A549 (cell line): ENCODE results near the gene MRPS14. TPM values are rescaled to one million over a fixed set of nuclear protein-coding genes. Genes with fewer than 3 reads are reported as not detected.

Experiments used
- ATAC-seq, 2 experiments: fragments of 200-7000 bp in 1 of 2; fragments of >200 bp in 1 of 2; cut with Nextera tagmentation in 1 of 2; cut with Tn5 transposase in 1 of 2; 3 replicates each; pipeline versions ENCODE4 v1.8.0 to v1.9.1; 2018 to 2020; ENCODE audit warnings: mild to moderate bottlenecking in 1 of 2, moderate library complexity in 1 of 2
- CTCF ChIA-PET: fragments of 300-600 bp; sonication (Branson Sonifier 250); formaldehyde crosslinking; extraction: SDS; loops from one replicate; lab custom pipeline; 2021; ENCODE audit warnings: antibody characterized with exemption, inconsistent platforms; lab: Yijun Ruan, JAX
- POLR2A ChIA-PET: fragments of 350-600 bp; formaldehyde crosslinking; extraction: SDS; loops from one replicate; lab custom pipeline; 2021; ENCODE audit warnings: antibody characterized with exemption, inconsistent platforms; lab: Yijun Ruan, JAX
- DNase-seq, 2 experiments: peaks; one replicate each; pipeline versions ENCODE4 v3.0.0 to v3.0.0-alpha.2; 2011 to 2016; ENCODE audit warnings: low read depth in 1 of 2, low spot score in 1 of 2
- FAIRE-seq: peaks from 2 replicates; lab custom pipeline; 2011; peaks lifted over from hg19 to GRCh38; lab: Jason Lieb, UNC
- H3K27ac ChIP-seq, 2 experiments: fragments of >200 bp; sonication (Bioruptor Twin); formaldehyde crosslinking; 3 replicates each; pipeline ENCODE4 v1.5.1; 2016 to 2017
- H3K4me1 ChIP-seq: fragments of >200 bp; sonication (Bioruptor Twin); formaldehyde crosslinking; 3 replicates; pipeline ENCODE4 v1.6.1; 2016
- H3K4me2 ChIP-seq: fragments of >200 bp; sonication (Bioruptor Twin); formaldehyde crosslinking; 3 replicates; pipeline ENCODE4 v1.6.1; 2016
- H3K4me3 ChIP-seq: fragments of >200 bp; sonication (Bioruptor Twin); formaldehyde crosslinking; 3 replicates; pipeline ENCODE4 v1.5.1; 2016
- H3K9me3 ChIP-seq: fragments of >200 bp; sonication (Bioruptor Twin); formaldehyde crosslinking; 3 replicates; pipeline ENCODE4 v1.6.1; 2016
- BCL3 ChIP-seq: fragments of >200 bp; sonication (Bioruptor Twin); formaldehyde crosslinking; IDR thresholded peaks from 3 replicates; pipeline ENCODE4 v1.6.1; 2016
- CEBPB ChIP-seq, 2 experiments: fragments of >200 bp in 1 of 2; sonication (Bioruptor Twin) in 1 of 2; formaldehyde crosslinking in 1 of 2; IDR thresholded peaks; 2 replicates each; pipeline ENCODE4 v1.6.1; 2012 to 2016
- CHD2 ChIP-seq: fragments of 150-350 bp; IDR thresholded peaks from 2 replicates; pipeline ENCODE4 v1.6.1; 2014; ENCODE audit warnings: low read length; ENCODE audit not compliant: partially characterized antibody
- CHD4 ChIP-seq: fragments of 200-600 bp; sonication (generic); IDR thresholded peaks from 2 replicates; pipeline ENCODE4 v1.6.1; 2016; ENCODE audit warnings: antibody characterized with exemption, mild to moderate bottlenecking, borderline replicate concordance
- CTCF ChIP-seq: fragments of >200 bp; sonication (Bioruptor Twin); formaldehyde crosslinking; IDR thresholded peaks from 3 replicates; pipeline ENCODE4 v1.5.1; 2016
- FOSB ChIP-seq: fragments of 250-450 bp; sonication (Bioruptor Pico); IDR thresholded peaks from 2 replicates; pipeline ENCODE4 v1.5.0; 2020; ENCODE audit warnings: mild to moderate bottlenecking, moderate library complexity
- FOSL2 ChIP-seq, 2 experiments: fragments of 450-650 bp in 1 of 2; fragments of >200 bp in 1 of 2; sonication (Bioruptor Twin) in 1 of 2; formaldehyde crosslinking; IDR thresholded peaks; 2 replicates each; pipeline versions ENCODE4 v1.5.0 to v1.6.1; 2016 to 2020; ENCODE audit warnings: mild to moderate bottlenecking in 1 of 2, moderate library complexity in 1 of 2
- HMGXB4 ChIP-seq: fragments of 250-450 bp; sonication (Bioruptor Pico); IDR thresholded peaks from 2 replicates; pipeline ENCODE4 v1.5.0; 2021; ENCODE audit warnings: mild to moderate bottlenecking, moderate library complexity, borderline replicate concordance
- HOXB5 ChIP-seq: fragments of 250-450 bp; sonication (Bioruptor Pico); IDR thresholded peaks from 2 replicates; pipeline ENCODE4 v1.5.0; 2020; ENCODE audit warnings: mild to moderate bottlenecking, moderate library complexity
- JUN ChIP-seq, 2 experiments: fragments of >200 bp; sonication (Bioruptor Twin); formaldehyde crosslinking; IDR thresholded peaks; 2 replicates in 1 of 2; 3 replicates in 1 of 2; pipeline ENCODE4 v1.6.1; 2016 to 2017
- MAX ChIP-seq: IDR thresholded peaks from 2 replicates; pipeline ENCODE4 v1.6.1; 2012
- MYC ChIP-seq: IDR thresholded peaks from 2 replicates; pipeline ENCODE4 v1.6.1; 2012; ENCODE audit warnings: mild to moderate bottlenecking, inconsistent platforms, low read length, improper control_type of control experiment, borderline replicate concordance
- PBX3 ChIP-seq: IDR thresholded peaks from 2 replicates; pipeline ENCODE4 v1.6.1; 2012
- PHF8 ChIP-seq: fragments of 200-600 bp; sonication (generic); IDR thresholded peaks from 2 replicates; pipeline ENCODE4 v1.6.1; 2016; ENCODE audit warnings: low read depth, mild to moderate bottlenecking, antibody characterized with exemption, moderate library complexity, borderline replicate concordance
- POLR2A ChIP-seq: IDR thresholded peaks from 2 replicates; pipeline ENCODE4 v1.6.1; 2012; ENCODE audit warnings: mild to moderate bottlenecking, low read length
- RARB ChIP-seq: fragments of 250-450 bp; sonication (Bioruptor Pico); IDR thresholded peaks from 2 replicates; pipeline ENCODE4 v1.8.0; 2021; ENCODE audit warnings: mild to moderate bottlenecking, moderate library complexity
- REST ChIP-seq: fragments of 200-600 bp; sonication (generic); IDR thresholded peaks from 2 replicates; pipeline ENCODE4 v1.6.1; 2016; ENCODE audit warnings: antibody characterized with exemption, mild to moderate bottlenecking, moderate library complexity
- RFX5 ChIP-seq: fragments of 450-650 bp; IDR thresholded peaks from 2 replicates; pipeline ENCODE4 v1.7.1; 2014; ENCODE audit warnings: antibody characterized with exemption, mild to moderate bottlenecking, moderate library complexity
- SREBF2 ChIP-seq: fragments of 450-650 bp; IDR thresholded peaks from 2 replicates; pipeline ENCODE4 v1.6.1; 2014; ENCODE audit warnings: mild to moderate bottlenecking, moderate library complexity
- TFCP2L1 ChIP-seq: fragments of 250-450 bp; sonication (Bioruptor Pico); IDR thresholded peaks from 2 replicates; pipeline ENCODE4 v1.5.0; 2021; ENCODE audit warnings: mild to moderate bottlenecking
- TP53 ChIP-seq: fragments of 250-450 bp; sonication (Bioruptor Pico); IDR thresholded peaks from 2 replicates; pipeline ENCODE4 v1.5.0; 2021; ENCODE audit warnings: mild to moderate bottlenecking, moderate library complexity
- USF2 ChIP-seq: fragments of 450-650 bp; IDR thresholded peaks from 2 replicates; pipeline ENCODE4 v1.6.1; 2014; ENCODE audit warnings: antibody characterized with exemption
- ZFP36 ChIP-seq: fragments of 450-650 bp; IDR thresholded peaks from 2 replicates; pipeline ENCODE4 v1.6.1; 2014; ENCODE audit warnings: borderline replicate concordance; ENCODE audit not compliant: partially characterized antibody
- ZSCAN20 ChIP-seq: fragments of 250-450 bp; sonication (Bioruptor Pico); IDR thresholded peaks from 2 replicates; pipeline ENCODE4 v1.8.0; 2022; ENCODE audit warnings: mild to moderate bottlenecking, moderate library complexity
- WGBS: methylation state at CpG from one replicate; pipeline ENCODE4 v1.1.6; 2017; ENCODE audit errors: missing lambda C conversion rate; 5-methylcytosine and 5-hydroxymethylcytosine counted together
- polyA plus RNA-seq, 4 experiments: library from polyadenylated mRNA; depleted of rRNA in 3 of 4; stranded (reverse); fragments of >200 nt; fragmentation: RNase III in 1 of 4; extraction: RNeasy Plus Mini Kit Qiagen cat#74134 plus additional on column Dnase treatment in 1 of 4; gene quantifications; 2 replicates in 3 of 4; 3 replicates in 1 of 4; pipeline ENCODE4 v1.2.3, GENCODE V29; 2011 to 2017

MRPS14 gene
- polyA plus RNA-seq, 2 of the 4 experiments (the other 2 are of a cell fraction) = 19.5 to 40.9 TPM

- ChIA-PET CTCF (interaction anchor here (0.6 to 2.7 kb wide), 24 partner anchors 10 to 741 kb away, joined by 3 to 27 read pairs (median 4); partner anchors contain the start of gene MRPS14), POLR2A (interaction anchor here (0.5 to 4.5 kb wide), 29 partner anchors 10 to 1208 kb away, joined by 3 to 75 read pairs (median 4); partner anchors contain the start of genes COP1, GAS5, MRPS14 and ZBTB37)
- 2% methylated on average over 42 of the region's 58 CpGs for WGBS
- Histone ChIP-seq H3K27ac (peak overlapping the region; percentile 95 to 98), H3K4me2 (peak overlapping the region; percentile 89), H3K9me3 (no peaks in the 10 kb centered on the region), H3K4me1 (peaks cover 37% of the 10 kb centered on the region), H3K4me3 (peak overlapping the region; percentile 90)
- TF ChIP-seq CEBPB (IDR thresholded peaks at IDR 0.05) (0 out of 4 replicates have a peak, but pooled peaks of 1 of the 2 experiments have one; percentile 20), CTCF (no peak), REST (peak; percentile 61; the same call in 1 of the 2 replicates), TFCP2L1 (CRISPR knock-in tag) (peak; percentile 82; the same call in 1 of the 2 replicates), RFX5 (peak; percentile 63), MAX (peak; percentile 85), TP53 (peak; percentile 92; the same call in 1 of the 2 replicates), USF2 (peak; percentile 90), HMGXB4 (CRISPR knock-in tag) (peak; percentile 32; the same call in 1 of the 2 replicates), SREBF2 (no peak), RARB (CRISPR knock-in tag) (0 out of 2 replicates have a peak, but pooled peaks have one; percentile 25), POLR2A (peak; percentile 84), BCL3 (peak; percentile 84; the same call in 2 of the 3 replicates), FOSB (CRISPR knock-in tag) (no peak; the same call in 1 of the 2 replicates), JUN (IDR thresholded peaks at IDR 0.05) (peak; percentile 78 to 89), MYC (peak; percentile 67; the same call in 1 of the 2 replicates), PBX3 (peak; percentile 46; the same call in 1 of the 2 replicates), PHF8 (peak; percentile 96), ZFP36 (peak; percentile 22), FOSL2 (IDR thresholded peaks at IDR 0.05) (no peak), FOSL2 (CRISPR knock-in tag; IDR thresholded peaks at IDR 0.05) (0 out of 2 replicates have a peak, but pooled peaks have one; percentile 22), CHD2 (peak; percentile 86), HOXB5 (0 out of 2 replicates have a peak, but pooled peaks have one; percentile 0), ZSCAN20 (CRISPR knock-in tag) (no peak), CHD4 (no peak)
- FAIRE-seq (no peak), DNase-seq (peak; percentile 86 to 99), ATAC-seq (peak; percentile 88 to 92)
Measured at GRCh38 chr1:174999216-174999935, 23.8 kb downstream of the MRPS14 start.
